ENCODE results near the gene NKTR.

The NKTR gene

GRCh38 chr3:42612217-42612616 lies 11.7 kb downstream of the NKTR start:
- Histone ChIP-seq H3K4me3 (no peak overlapping the region), H3K27me3 (no peaks in the 10 kb centered on the region), H3K9me3 (no peaks in the 10 kb centered on the region), H3K4me1 (peaks cover 0 to 67% (median 14%) of the 10 kb centered on the region in 4 donors), H3K36me3 (peaks cover 0 to 14% (median 12%) of the 10 kb centered on the region in 3 donors), H3K27ac (peak overlapping the region; percentile 19 to 37)
- DNase-seq = no peak
- TF ChIP-seq CTCF (IDR thresholded peaks at IDR 0.05) = no peak
- intact Hi-C loops (cut with DNase I; ENCODE audit: low total_unique reads) = no loop called here

GRCh38 chr3:42612928-42613327 lies 12.4 kb downstream of the NKTR start:
- Histone ChIP-seq H3K9me3 (no peaks in the 10 kb centered on the region), H3K36me3 (peaks cover 0 to 14% (median 12%) of the 10 kb centered on the region in 3 donors), H3K4me3 (no peak overlapping the region), H3K4me1 (peaks cover 0 to 67% (median 14%) of the 10 kb centered on the region in 4 donors), H3K27ac (peak overlapping the region in 1 of 2 donors; percentile 9), H3K27me3 (no peaks in the 10 kb centered on the region)
- no peak for TF ChIP-seq CTCF (IDR thresholded peaks at IDR 0.05)
- intact Hi-C loops (cut with DNase I; ENCODE audit: low total_unique reads) = no loop called here
- DNase-seq = no peak

GRCh38 chr3:42613462-42613861 lies 13.0 kb downstream of the NKTR start:
- no peaks in the 10 kb centered on the region for H3K9me3 ChIP-seq
- H3K36me3 ChIP-seq = peaks cover 0 to 19% (median 9%) of the 10 kb centered on the region in 3 donors
- H3K4me3 ChIP-seq = no peak overlapping the region
- H3K4me1 ChIP-seq = peaks cover 0 to 64% (median 11%) of the 10 kb centered on the region in 4 donors
- no peaks in the 10 kb centered on the region for H3K27me3 ChIP-seq
- DNase-seq = no peak
- peak; percentile 32 to 37 for TF ChIP-seq CTCF (IDR thresholded peaks at IDR 0.05)
- peak overlapping the region in 1 of 2 donors; percentile 9 for H3K27ac ChIP-seq
- intact Hi-C loops (cut with DNase I; ENCODE audit: low total_unique reads) = no loop called here

- no peak for DNase-seq
- H3K9me3 ChIP-seq = no peaks in the 10 kb centered on the region
- H3K4me3 ChIP-seq = no peak overlapping the region
- H3K27ac ChIP-seq = no peak overlapping the region
- H3K36me3 ChIP-seq = peaks cover 54 to 66% (median 55%) of the 10 kb centered on the region in 3 donors
- no peaks in the 10 kb centered on the region for H3K27me3 ChIP-seq
- intact Hi-C loops (cut with DNase I; ENCODE audit: low total_unique reads) = no loop called here
- H3K4me1 ChIP-seq = no peaks in the 10 kb centered on the region
- no peak for TF ChIP-seq CTCF (IDR thresholded peaks at IDR 0.05)
These were observed 31.1 kb downstream of the NKTR start for GRCh38 chr3:42631620-42632019.

- Histone ChIP-seq H3K9me3 (no peaks in the 10 kb centered on the region), H3K36me3 (peaks cover 60 to 71% (median 60%) of the 10 kb centered on the region in 3 donors), H3K4me3 (no peak overlapping the region), H3K27me3 (no peaks in the 10 kb centered on the region), H3K27ac (no peak overlapping the region), H3K4me1 (no peaks in the 10 kb centered on the region)
- no peak for TF ChIP-seq CTCF (IDR thresholded peaks at IDR 0.05)
- intact Hi-C loops (cut with DNase I; ENCODE audit: low total_unique reads) = no loop called here
- no peak for DNase-seq
These were observed 31.7 kb downstream of the NKTR start for GRCh38 chr3:42632146-42632545.

- Histone ChIP-seq H3K27me3 (no peaks in the 10 kb centered on the region), H3K4me1 (no peaks in the 10 kb centered on the region), H3K27ac (no peak overlapping the region), H3K36me3 (peaks cover 69 to 85% (median 72%) of the 10 kb centered on the region in 3 donors), H3K9me3 (no peaks in the 10 kb centered on the region), H3K4me3 (no peak overlapping the region)
- TF ChIP-seq CTCF (IDR thresholded peaks at IDR 0.05) = no peak
- intact Hi-C loops (cut with DNase I; ENCODE audit: low total_unique reads) = no loop called here
- DNase-seq = no peak
These were observed 33.1 kb downstream of the NKTR start for GRCh38 chr3:42633544-42633943.

All from tibial artery (tissue), 4 donors.